ENCODE measurements around the gene BAZ1B.
"Not testable (repeated sequence)": the region's sequence is repeated elsewhere in the genome, so short reads cannot be mapped to it uniquely, and the experiment has no call there.

The BAZ1B gene

GRCh38 chr7:73434701-73435069, 87.4 kb downstream of the BAZ1B start:
- 90 to 99% methylated on average over 25 to 26 of the region's 26 CpGs for WGBS, 2 experiments (ENCODE audit: insufficient coverage in 2 of 2)
- H3K36me3 ChIP-seq (ENCODE audit: control insufficient read depth, insufficient read depth, low read length), result peaks cover 4% of the 10 kb centered on the region
- no peaks in the 10 kb centered on the region for H3K4me1 ChIP-seq (ENCODE audit: control insufficient read depth, insufficient read depth, low read length, poor library complexity, severe bottlenecking)
- H3K9me3 ChIP-seq (ENCODE audit: control insufficient read depth, low read length), result no peaks in the 10 kb centered on the region
- H3K4me3 ChIP-seq (ENCODE audit: extremely low read depth, insufficient read depth, low read length, poor library complexity, severe bottlenecking), result no peak overlapping the region
- no peak overlapping the region for H3K27ac ChIP-seq (ENCODE audit: low read depth, low read length, severe bottlenecking)

DNA sequence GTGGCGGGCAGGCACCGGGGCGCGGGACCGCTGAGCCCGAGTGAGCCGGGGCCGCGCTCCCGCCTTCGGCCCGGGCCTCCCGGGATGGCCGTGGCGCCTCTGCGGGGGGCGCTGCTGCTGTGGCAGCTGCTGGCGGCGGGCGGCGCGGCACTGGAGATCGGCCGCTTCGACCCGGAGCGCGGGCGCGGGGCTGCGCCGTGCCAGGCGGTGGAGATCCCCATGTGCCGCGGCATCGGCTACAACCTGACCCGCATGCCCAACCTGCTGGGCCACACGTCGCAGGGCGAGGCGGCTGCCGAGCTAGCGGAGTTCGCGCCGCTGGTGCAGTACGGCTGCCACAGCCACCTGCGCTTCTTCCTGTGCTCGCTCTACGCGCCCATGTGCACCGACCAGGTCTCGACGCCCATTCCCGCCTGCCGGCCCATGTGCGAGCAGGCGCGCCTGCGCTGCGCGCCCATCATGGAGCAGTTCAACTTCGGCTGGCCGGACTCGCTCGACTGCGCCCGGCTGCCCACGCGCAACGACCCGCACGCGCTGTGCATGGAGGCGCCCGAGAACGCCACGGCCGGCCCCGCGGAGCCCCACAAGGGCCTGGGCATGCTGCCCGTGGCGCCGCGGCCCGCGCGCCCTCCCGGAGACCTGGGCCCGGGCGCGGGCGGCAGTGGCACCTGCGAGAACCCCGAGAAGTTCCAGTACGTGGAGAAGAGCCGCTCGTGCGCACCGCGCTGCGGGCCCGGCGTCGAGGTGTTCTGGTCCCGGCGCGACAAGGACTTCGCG, 88.0 kb downstream of the BAZ1B start:
- no peaks in the 10 kb centered on the region for H3K4me1 ChIP-seq (ENCODE audit: control insufficient read depth, insufficient read depth, low read length, poor library complexity, severe bottlenecking)
- peak overlapping the region; percentile 14 for H3K4me3 ChIP-seq (ENCODE audit: extremely low read depth, insufficient read depth, low read length, poor library complexity, severe bottlenecking)
- no peaks in the 10 kb centered on the region for H3K36me3 ChIP-seq (ENCODE audit: control insufficient read depth, insufficient read depth, low read length)
- H3K27ac ChIP-seq (ENCODE audit: low read depth, low read length, severe bottlenecking), result no peak overlapping the region
- WGBS, 2 experiments (ENCODE audit: insufficient coverage in 2 of 2), result 61 to 72% methylated on average over 91 to 110 of the region's 110 CpGs
- H3K9me3 ChIP-seq (ENCODE audit: control insufficient read depth, low read length), result no peaks in the 10 kb centered on the region

DNA sequence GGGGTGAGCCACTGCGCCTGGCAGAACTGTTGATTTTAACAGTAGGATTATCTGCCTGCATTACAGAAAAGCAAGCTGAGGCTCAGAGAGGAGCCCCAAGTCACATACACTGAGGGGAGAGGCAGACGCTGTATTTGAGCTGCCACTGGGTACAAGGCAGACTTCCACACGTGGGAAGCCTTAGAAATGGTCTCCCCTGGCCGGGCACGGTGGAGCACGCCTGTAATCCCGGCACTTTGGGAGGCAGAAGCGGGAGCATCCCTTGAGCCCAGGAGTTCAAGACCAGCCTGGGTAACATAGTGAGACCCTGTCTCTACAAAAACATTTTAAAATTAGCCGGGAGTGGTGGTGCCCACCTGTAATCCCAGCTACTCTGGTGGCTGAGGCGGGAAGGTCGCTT, 89.4 kb downstream of the BAZ1B start:
- H3K27ac ChIP-seq (ENCODE audit: low read depth, low read length, severe bottlenecking), result no peak overlapping the region
- 89 to 96% methylated on average over 9 of the region's 11 CpGs for WGBS, 2 experiments (ENCODE audit: insufficient coverage in 2 of 2)
- H3K4me1 ChIP-seq (ENCODE audit: control insufficient read depth, insufficient read depth, low read length, poor library complexity, severe bottlenecking), result no peaks in the 10 kb centered on the region
- H3K9me3 ChIP-seq (ENCODE audit: control insufficient read depth, low read length), result no peaks in the 10 kb centered on the region
- H3K4me3 ChIP-seq (ENCODE audit: extremely low read depth, insufficient read depth, low read length, poor library complexity, severe bottlenecking), result no peak overlapping the region
- H3K36me3 ChIP-seq (ENCODE audit: control insufficient read depth, insufficient read depth, low read length), result no peaks in the 10 kb centered on the region

GRCh38 chr7:73431041-73431835, 90.9 kb downstream of the BAZ1B start:
- Histone ChIP-seq H3K27ac (ENCODE audit: low read depth, low read length, severe bottlenecking) (no peak overlapping the region), H3K4me1 (ENCODE audit: control insufficient read depth, insufficient read depth, low read length, poor library complexity, severe bottlenecking) (no peaks in the 10 kb centered on the region), H3K36me3 (ENCODE audit: control insufficient read depth, insufficient read depth, low read length) (no peaks in the 10 kb centered on the region), H3K4me3 (ENCODE audit: extremely low read depth, insufficient read depth, low read length, poor library complexity, severe bottlenecking) (no peak overlapping the region), H3K9me3 (ENCODE audit: control insufficient read depth, low read length) (no peaks in the 10 kb centered on the region)
- 91 to 93% methylated on average over 12 to 13 of the region's 13 CpGs for WGBS, 2 experiments (ENCODE audit: insufficient coverage in 2 of 2)

DNA sequence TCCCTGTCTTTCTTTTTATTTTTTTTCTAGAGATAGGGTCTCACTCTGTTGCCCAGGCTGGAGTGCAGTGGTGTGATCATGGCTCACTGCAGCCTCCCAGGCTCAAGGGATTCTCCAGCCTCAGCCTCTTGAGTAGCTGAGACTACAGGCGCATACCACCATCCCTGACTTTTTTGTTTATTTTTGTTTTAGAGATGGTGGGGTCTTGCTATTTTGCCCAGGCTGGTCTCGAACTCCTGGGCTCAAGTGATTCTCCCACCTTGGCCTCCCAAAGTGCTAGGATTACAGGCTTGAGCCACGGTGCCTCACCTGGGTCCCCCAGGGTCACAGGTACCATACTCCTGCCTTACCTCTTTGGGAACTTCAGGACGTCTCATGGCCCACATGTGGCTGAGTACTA, 91.6 kb downstream of the BAZ1B start:
- H3K36me3 ChIP-seq (ENCODE audit: control insufficient read depth, insufficient read depth, low read length); H3K4me3 ChIP-seq (ENCODE audit: extremely low read depth, insufficient read depth, low read length, poor library complexity, severe bottlenecking); H3K27ac ChIP-seq (ENCODE audit: low read depth, low read length, severe bottlenecking); H3K4me1 ChIP-seq (ENCODE audit: control insufficient read depth, insufficient read depth, low read length, poor library complexity, severe bottlenecking); H3K9me3 ChIP-seq (ENCODE audit: control insufficient read depth, low read length): not testable (repeated sequence)
- WGBS, 2 experiments (ENCODE audit: insufficient coverage in 2 of 2), result 93 to 100% methylated on average over 3 of the region's 4 CpGs

DNA sequence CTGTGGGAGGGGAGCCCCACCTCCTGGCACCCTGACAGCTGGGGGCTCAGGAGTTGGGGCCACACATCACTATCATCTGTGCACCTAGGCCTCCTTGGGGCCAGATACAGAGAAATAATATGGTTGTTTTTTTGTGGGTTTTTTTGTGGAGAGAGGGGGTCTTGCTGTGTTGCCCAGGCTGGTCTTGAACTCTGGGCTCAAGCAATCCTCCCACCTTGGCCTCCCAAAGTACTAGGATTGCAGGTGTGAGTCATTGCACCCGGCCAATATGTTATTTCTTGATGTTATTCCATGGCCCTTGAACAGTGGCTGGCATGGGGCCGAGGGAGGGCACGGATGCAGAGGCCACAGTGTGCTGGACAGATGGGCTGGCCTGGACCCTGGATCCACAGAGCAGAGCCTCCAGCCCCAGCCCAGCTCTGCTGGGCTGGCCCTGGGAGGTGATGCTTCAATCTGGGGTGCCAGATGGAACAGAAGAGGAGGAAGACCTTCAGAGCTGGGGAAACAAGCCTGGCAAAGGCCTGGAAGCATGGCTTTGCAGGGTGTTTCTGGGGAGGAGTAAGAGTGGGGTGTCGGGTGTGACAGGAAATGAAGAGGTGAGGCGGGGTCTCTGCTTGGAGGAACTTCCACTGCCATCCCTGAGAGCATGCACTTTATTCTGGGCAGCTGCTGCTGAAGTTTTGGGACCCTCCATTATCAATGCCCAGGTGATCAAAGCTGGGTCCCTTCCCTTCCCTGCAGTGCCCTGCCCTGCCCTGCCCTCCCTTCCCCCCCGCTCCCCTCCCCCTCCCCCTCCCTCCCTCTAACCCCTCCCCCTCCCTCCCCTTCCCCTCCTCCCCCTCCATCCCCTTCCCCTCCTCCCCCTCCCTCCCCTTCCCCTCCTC, 92.2 kb downstream of the BAZ1B start:
- Histone ChIP-seq H3K27ac (ENCODE audit: low read depth, low read length, severe bottlenecking) (no peak overlapping the region), H3K4me3 (ENCODE audit: extremely low read depth, insufficient read depth, low read length, poor library complexity, severe bottlenecking) (no peak overlapping the region), H3K9me3 (ENCODE audit: control insufficient read depth, low read length) (no peaks in the 10 kb centered on the region), H3K4me1 (ENCODE audit: control insufficient read depth, insufficient read depth, low read length, poor library complexity, severe bottlenecking) (no peaks in the 10 kb centered on the region), H3K36me3 (ENCODE audit: control insufficient read depth, insufficient read depth, low read length) (no peaks in the 10 kb centered on the region)
- WGBS, 2 experiments (ENCODE audit: insufficient coverage in 2 of 2), result 87 to 89% methylated on average over 5 of the region's 6 CpGs

DNA sequence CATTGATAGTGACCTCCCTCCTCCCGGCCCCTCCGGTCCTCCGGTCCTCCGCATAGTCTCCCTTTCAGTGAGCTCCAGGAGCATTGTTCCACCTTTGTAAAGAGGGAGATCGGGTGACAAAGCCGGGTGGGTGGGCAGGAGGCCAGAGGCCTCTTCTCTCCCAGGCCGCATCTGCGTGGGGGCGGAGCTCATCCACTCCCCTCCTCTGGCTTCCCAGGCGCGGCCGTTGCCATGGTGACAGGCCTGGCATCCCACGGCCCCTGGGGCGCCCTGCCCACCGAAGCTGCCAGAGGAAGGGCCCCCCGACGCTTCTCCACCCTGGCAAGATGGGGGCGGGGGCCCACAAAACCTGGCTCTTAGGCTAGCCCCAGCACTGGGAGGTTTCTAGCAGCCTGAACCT, 92.9 kb downstream of the BAZ1B start:
- Histone ChIP-seq H3K4me3 (ENCODE audit: extremely low read depth, insufficient read depth, low read length, poor library complexity, severe bottlenecking) (no peak overlapping the region), H3K9me3 (ENCODE audit: control insufficient read depth, low read length) (no peaks in the 10 kb centered on the region), H3K4me1 (ENCODE audit: control insufficient read depth, insufficient read depth, low read length, poor library complexity, severe bottlenecking) (no peaks in the 10 kb centered on the region), H3K36me3 (ENCODE audit: control insufficient read depth, insufficient read depth, low read length) (no peaks in the 10 kb centered on the region), H3K27ac (ENCODE audit: low read depth, low read length, severe bottlenecking) (no peak overlapping the region)
- WGBS, 2 experiments (ENCODE audit: insufficient coverage in 2 of 2), result 18 to 25% methylated on average over 9 to 11 of the region's 18 CpGs

- 77 to 79% methylated on average over 7 to 8 of the region's 8 CpGs for WGBS, 2 experiments (ENCODE audit: insufficient coverage in 2 of 2)
- Histone ChIP-seq H3K4me3 (ENCODE audit: extremely low read depth, insufficient read depth, low read length, poor library complexity, severe bottlenecking) (no peak overlapping the region), H3K9me3 (ENCODE audit: control insufficient read depth, low read length) (no peaks in the 10 kb centered on the region), H3K4me1 (ENCODE audit: control insufficient read depth, insufficient read depth, low read length, poor library complexity, severe bottlenecking) (peaks cover 3% of the 10 kb centered on the region), H3K36me3 (ENCODE audit: control insufficient read depth, insufficient read depth, low read length) (no peaks in the 10 kb centered on the region), H3K27ac (ENCODE audit: low read depth, low read length, severe bottlenecking) (no peak overlapping the region)
Measured at GRCh38 chr7:73427902-73428787, 93.9 kb downstream of the BAZ1B start.

GRCh38 chr7:73426016-73426415, 96.1 kb downstream of the BAZ1B start:
- Histone ChIP-seq H3K4me1 (ENCODE audit: control insufficient read depth, insufficient read depth, low read length, poor library complexity, severe bottlenecking) (peaks cover 3% of the 10 kb centered on the region), H3K36me3 (ENCODE audit: control insufficient read depth, insufficient read depth, low read length) (no peaks in the 10 kb centered on the region), H3K9me3 (ENCODE audit: control insufficient read depth, low read length) (no peaks in the 10 kb centered on the region), H3K4me3 (ENCODE audit: extremely low read depth, insufficient read depth, low read length, poor library complexity, severe bottlenecking) (no peak overlapping the region), H3K27ac (ENCODE audit: low read depth, low read length, severe bottlenecking) (no peak overlapping the region)
- 90 to 94% methylated on average over 3 to 8 of the region's 8 CpGs for WGBS, 2 experiments (ENCODE audit: insufficient coverage in 2 of 2)
